ENCODE measurements around the gene HNF4A.
"Not testable (repeated sequence)": the region's sequence is repeated elsewhere in the genome, so short reads cannot be mapped to it uniquely, and the experiment has no call there.

HNF4A gene

DNA sequence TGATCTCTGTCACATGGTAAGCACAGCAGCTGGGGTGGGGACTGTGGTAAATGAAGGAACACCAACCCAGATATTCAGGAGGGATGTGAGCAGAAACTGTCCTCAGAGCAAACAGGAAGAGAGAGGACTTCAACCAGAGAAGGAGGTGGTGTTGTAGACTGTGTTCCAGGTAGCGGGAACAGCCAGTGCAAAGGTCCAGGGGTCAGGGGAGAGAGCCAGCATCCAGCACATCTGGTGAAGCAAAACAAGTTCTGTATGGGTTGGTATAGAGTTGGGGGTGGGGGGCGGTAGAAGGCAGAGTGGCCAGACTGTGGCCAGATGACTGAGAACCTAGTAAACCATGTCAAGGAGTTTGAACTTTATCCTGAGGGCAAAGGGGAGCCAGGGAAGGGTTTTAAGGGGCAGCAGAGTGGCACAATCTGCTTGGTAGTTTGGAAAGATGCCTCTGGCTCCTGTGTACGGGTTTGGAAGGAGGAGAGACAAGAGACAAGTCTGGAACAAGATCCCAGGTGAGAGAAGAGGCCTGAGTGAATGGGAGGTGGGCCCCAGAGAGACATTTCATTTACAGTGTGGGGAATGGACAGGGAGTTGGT lies 92.4 kb downstream of the HNF4A start:
- no peak for DNase-seq

DNA sequence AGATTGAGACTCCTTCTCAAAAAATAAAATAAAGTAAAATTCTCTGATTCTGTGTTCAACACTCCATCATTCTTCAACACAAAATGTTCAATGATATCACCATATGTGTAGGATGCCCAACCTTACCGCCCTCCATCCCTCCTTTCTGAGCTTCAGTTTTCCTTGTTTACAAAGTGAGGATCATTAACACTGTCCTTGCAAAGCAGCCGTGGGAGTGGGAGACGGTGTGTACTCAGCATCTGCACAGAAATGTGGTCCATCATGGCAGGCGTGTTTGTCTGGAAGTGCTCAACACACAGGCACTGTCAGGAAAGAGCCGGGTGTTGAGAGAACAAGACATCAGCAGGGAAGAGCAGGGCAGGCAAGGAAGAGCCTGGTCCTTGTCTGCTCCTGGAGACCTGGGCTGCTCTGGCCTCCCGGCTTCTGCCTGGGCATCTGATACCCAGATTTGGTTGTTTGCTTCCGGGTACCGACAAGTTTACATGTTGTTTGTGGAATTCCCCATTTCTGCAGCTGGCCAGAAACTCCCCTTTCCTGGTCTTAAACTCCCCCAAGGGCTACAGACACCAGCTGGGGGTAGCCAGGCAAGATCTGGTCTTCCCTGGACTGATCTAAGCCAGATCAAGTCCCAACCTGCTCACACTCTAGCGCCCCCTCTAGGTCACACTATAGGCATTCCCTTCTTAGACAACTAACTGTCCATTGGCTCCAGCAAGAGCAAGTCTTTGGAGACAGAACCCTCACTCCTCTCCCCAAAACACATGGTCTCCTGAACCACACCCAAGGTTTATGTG lies 93.5 kb downstream of the HNF4A start:
- DNase-seq = no peak

DNA sequence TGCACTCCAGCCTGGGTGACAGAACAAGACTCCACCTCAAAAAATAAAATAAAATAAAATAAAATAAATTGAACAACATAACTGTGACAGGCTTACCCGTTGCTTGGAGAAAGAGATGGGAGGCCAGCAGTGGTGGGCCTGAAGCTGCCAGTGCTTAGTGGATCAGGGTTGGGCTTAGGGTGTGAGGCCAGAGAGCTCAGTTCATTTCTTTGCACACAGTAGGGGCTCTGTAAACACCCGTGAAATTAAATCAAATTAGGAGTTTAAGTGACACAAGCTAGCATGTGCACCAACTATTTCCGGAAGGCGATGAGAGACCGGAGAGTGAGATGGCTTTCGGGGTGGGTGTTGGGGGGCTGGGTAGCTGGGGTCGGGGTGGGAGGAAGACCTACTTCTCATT lies 94.4 kb downstream of the HNF4A start:
- DNase-seq = no peak

DNA sequence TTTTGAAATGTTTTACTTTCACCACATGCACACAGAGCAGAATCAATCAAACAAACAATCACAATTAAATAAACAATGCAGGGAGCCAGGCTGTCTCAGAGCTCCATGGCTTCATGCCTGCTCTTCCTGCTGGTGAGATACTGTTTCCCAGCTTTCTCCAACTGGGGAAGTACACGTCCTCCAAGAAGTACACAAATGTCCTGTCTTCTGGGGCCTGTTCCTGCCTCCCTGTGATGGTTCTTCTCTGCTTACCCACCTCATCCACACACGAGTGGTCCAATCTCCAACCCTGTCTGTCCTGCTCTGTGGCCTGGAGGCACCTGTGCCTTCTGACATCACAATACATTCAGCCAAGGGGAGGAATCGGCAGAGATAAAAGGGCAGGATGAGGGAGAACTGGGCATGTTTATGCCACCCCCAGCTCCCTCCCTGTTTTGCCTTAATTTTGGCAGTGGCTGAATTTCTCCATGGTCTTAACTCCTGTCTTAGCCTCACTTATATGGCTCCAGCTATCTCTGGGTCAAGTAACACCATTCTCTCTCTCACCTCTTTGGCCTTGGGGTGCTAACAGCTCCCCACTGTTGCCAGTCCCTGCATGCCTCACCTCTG lies 94.9 kb downstream of the HNF4A start:
- DNase-seq = no peak

DNA sequence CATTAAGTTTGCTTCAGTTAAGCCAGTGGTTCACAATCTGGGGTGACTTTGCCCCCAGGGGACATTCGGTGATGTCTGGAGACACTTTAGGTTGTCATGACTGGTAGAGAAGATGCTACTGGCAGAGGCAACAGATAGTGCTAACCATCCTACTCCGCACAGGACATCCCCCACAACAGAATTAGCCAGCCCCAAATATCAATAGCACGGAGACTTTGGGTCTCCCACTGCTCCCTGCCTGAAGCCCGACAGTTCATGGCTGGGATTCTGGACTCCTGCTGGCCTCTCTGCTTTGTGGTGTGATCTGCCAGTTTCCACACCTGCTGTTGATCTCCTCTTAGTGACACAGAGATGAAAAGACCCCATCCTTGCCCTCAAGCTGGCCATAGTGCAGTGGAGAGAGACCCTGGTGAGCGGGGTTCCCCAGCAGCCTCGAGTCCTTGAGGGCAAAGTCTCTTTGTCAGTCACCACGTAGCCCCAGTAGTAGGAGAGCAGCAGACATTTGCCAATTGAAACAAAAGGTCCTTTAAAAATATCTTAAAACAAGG lies 95.5 kb downstream of the HNF4A start:
- no peak for DNase-seq

DNA sequence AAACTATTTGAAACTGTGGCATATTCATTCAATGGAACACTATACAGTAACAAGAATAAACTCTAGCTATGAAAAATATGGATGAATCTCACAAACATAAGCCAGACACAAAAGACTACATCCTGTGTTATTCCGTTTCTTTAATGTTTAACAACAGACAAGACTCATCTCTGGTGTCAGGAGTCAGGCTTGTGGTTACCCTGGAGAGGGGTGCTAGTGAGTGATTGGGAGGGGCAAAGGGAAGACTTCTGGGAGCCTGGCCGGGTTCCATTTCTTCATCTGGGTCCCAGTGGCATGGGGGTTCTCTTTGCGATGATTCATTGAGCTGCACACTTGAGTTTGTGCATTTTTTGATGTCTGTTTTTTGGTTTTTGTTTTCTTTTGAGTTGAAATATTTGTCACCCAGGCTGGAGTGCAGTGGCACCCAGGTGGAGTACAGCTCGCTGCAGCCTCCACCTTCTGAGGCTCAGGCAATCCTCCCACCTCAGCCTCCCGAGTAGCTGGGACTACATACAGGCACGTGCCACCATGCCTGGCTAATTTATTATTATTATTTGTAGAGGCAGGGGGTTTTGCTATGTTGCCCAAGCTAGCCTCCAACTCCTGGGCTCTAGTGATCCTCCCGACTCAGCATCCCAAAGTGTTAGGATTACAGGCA lies 98.9 kb downstream of the HNF4A start:
- no peak for DNase-seq

DNA sequence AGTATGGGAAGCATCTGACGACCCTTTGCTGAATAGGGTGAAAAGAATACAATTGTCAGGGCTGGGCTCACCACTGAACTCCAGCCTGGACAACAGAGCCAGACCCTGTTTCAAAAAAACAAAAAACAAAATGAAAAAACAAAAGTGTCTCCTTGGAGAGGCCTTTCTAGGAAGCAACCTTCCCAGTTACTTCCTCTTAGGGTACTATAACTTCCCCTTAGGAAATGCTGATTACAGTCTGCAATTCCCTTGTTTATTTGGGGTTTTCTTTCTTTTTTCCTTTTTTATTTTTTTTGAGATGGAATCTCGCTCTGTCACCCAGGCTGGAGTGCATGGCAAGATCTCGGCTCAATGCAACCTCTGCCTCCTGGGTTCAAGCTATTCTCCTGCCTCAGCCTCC lies 99.6 kb downstream of the HNF4A start:
- DNase-seq = no peak

DNA sequence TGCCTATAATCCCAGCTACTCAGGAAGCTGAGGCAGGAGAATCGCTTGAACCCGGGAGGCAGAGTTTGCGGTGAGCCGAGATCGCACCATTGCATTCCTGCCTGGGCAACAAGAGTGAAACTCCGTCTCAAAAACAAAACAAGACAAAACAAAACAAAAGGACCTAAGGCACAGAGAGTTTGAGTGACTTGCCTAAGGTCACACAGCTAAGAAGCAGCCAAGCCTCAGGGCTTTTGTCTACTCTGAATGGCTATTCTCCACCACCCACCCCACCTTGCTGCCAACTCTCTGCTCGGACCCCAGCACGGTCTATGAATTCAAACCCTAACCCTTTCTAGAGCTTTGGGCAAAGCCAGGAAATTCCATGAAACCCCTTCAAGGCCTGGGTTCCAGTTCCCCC lies 101.1 kb downstream of the HNF4A start:
- no peak for DNase-seq

DNA sequence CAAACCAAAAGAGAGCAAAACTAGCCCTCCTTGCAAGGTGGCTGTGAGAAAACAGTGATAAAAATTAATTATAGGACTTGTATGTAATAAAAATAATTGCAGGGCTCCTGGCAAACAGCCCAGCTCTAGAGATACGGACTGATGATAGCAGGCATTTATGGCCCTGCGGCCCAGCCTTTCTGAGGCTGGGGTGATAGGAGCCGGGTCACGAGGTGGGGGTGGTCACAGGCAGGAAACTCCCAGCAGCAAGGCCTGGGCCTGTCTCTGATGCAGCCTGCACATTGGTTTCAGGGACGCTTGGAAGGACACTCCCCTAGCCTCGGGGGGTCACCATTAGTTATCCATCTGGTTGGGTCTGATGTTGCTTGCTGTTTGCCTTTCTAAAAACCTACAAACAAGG lies 101.5 kb downstream of the HNF4A start:
- no peak for DNase-seq

DNA sequence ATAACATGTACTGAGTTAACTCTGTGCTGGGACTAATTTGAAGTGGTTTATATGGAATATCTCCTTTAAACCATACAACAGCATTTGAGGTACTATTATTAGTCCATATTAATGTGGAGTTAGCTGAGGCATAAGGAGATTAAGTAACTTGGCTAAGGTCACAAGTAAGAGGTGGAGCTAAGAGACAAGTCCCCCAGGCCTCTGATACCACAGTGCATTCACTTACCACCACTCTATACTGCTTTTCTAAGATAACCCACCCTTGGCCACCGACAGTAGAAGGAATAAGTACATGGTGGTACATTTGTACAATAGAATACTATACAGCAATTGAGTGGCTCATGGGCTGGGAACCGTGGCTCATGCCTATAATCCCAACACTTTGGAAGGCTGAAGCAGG lies 103.8 kb downstream of the HNF4A start:
- no peak for DNase-seq

DNA sequence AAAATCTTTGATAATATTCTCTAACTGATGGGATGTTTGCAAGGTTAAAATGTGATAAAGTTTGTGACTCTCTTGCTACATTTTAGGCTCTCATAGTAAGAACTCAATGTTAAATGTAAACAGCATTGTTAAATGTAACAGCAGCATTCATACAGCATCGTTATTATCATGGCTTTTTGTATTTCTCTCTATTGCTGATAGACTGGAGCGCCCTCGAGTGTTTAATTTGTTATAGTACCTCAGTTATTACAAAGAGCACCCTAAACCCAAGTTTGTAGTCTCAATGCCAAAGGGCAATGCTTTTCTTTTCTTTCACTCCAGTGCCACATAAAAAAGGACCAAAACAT lies 105.3 kb downstream of the HNF4A start:
- DNase-seq = peak; percentile 10

DNA sequence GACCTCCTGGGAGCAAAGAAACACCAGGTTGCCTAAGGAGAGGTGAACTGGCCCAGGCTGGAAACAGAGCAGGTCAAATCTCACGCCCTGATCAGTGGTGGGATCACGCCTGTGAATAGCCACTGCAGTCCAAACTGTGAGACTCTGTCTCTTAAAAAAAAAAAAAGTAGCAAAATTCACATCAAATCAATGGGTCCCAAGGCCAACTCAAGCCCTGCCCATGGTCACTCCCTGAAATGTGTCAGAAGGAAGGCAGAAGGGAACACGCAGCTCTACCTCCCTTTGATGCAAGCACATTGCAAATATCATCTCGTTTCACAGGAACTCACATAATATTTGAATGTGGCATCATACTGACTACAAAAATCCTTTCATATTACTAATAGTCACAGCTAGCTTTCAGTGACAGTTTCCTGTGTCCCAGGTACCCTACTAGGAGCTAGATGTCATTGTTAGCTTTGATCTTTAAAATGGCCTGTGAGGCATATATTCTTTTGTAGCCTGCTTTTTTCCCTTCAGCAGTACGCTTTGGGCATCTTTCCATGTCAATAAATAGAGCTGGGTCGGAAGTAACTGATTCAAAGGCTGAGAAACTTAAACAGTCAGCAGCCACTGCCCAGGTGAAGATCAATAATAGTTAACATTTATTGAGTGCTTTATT lies 105.8 kb downstream of the HNF4A start:
- no peak for DNase-seq

DNA sequence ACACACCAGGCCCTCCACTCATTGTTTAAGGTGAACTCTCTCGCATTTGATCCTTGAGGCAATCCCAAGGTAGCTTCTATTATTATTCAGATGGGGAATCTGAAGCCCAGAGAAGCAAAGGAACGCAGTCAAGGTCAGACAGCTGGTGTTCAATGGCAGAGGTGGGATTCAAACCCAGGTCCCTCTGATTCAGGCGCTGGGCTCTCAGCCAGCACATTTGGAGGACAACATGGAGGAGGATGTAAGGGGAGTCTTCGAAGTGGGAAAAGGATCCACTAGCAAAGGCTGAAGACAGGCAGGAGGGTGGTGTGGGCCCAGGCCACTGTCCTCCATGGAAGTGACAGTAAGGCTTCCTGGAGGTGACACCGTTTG lies 106.3 kb downstream of the HNF4A start:
- no peak for DNase-seq

DNA sequence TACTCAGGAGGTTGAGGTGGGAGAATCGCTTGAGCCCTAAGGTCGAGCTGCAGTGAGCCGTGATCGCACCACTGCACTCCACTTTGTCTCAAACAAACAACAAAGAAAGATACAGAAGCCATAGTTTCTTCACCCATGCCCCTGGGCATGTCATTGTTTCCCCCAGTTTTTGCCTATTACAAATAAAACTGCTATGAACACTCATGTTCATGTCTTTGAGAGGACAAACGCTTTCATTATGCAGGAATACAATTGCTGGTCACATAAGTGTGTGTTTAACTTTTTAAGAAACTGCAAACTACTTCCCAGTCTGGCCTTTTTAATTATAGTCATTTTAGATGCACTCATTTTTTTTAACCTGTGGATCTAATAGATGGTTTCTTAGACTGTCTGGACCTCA lies 108.0 kb downstream of the HNF4A start:
- no peak for DNase-seq

DNA sequence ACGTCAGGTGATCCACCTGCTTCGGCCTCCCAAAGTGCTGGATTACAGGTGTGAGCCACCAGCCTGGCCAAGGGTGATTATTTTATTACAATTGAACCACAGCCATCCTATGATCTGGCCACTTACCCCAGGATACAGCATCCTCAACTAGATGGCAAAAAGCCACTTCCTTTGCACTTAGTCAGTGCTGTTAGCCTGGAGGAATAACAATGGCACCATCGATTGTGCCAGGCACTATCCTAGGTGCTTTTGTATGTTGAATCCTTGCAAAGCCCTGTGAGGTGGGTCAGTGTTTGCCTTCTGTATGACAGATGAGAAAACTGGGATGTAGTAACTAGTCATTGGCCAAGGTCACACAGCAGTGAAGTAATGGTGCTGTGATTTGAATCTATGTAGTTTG lies 109.0 kb downstream of the HNF4A start:
- no peak for DNase-seq

DNA sequence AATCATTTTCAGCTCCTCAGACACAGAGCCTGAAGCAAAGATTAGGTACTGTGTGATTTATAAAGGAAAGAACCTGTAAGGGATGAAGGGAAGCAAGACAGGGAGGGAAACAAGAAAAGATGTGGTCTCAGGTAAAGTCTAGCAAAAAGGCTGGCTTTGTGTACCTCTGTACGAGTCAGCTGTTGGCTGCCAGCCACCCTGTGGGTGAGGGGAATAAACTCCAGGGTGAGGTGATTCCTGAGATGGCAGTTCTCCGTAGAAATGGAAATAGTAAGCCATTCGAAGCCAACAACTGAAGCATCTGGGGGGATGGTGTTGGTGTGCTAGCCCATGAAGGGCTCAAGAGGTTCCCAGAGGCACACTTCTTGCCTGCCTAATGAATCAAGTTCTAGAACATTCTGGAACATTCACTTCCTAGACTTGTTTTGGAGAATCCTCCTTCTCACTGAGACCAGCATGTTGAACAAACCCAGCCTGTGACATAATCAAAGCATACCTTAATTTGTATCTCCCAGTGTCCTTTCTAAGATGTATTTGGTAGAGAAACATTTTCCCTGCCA lies 109.6 kb downstream of the HNF4A start:
- DNase-seq = no peak

DNA sequence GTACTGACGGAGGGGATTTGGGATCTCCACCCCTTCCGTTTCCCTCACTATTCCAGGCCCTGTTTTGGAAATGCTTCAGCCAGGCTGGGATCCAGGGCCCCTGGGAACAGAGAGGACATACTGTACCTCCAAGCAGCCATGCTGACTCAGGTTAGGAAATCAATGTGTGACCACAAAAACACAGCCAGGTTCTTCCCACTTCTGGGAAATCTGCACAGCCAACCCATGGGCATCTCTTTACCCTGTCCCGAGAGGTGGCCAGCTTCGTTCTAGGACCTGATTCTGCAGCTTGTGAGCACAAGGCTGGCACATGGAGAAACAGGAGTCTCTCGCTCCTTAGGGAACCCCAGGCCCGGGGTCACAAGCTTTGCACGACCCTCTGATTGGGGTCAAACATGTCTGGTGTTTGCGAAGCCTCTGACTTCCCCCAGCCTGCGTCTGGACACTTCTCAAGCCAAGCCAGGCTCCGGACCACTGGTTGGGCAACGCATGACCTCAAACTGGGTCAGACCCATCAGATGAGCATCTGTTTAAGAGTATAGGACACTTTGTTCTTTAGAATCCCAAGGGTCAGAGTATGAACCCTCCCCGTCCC lies 111.9 kb downstream of the HNF4A start:
- no peak for DNase-seq

DNA sequence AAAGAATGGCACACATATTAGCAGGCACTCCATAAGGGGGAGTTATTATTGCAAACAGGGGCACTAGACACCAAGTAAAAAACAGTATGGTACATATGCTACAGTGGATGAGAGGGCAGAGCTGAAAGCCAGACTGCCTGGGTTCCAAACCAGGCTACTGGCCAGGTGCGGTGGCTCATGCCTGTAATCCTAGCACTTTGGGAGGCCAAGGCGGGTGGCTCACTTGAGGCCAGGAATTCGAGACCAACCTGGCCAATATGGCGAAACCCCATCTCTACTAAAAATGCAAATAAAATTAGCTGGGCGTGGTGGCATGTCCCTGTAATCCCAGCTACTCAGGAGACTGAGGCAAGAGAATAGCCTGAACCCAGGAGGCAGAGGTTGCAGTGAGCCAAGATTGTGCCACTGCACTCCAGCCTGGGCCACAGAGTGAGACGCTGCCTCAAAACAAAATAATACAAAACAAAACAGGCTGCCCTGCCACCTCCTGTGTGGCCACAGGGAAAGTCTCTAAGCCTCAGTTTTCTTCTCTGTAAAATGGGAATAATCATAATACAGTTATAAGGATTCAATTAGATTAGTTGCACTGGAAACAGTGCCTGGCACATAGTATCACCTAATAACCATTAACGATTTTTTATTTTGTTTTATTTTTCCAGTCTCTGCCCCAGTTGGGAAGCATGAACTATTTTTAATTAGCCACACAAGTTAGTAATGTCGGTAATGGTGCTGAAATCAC lies 112.7 kb downstream of the HNF4A start:
- no peak for DNase-seq

DNA sequence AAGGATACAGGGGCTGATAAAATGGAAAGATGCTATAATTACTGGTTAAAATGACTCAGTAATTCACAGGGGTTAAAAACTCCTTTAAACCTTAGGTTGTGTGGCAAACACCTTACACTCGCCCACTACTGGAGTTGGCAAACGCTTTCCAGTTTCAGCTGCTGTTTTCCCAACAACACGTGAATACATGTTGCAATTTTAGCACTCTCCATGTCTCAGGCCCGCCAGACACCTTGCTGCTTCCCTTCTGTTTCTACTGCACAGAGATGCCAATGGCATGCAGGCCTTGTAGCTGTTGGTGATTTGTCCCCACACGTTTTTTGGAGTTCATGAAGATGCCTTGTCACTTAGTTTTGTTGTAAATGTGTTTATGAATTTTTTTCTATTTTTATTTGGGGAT lies 114.8 kb downstream of the HNF4A start:
- no peak for DNase-seq

DNA sequence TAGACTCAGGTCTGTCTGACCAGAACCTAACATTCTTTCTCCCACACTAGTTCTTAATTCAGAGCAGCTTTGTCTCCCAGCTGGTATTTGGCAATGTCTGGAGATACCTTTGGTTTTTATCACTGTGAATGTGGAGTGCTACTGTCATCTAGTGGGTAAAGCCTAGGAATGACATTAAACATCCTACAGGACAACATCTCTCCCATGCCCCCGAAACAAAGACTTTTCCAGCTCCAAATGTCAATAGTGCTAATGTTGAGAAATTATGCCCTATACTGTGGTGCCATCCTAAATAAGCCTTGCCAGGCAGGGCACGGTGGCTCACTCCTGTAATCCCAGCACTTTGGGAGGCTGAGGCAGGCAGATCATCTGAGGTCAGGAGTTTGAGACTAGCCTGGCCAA lies 116.0 kb downstream of the HNF4A start:
- DNase-seq = peak; percentile 65

DNA sequence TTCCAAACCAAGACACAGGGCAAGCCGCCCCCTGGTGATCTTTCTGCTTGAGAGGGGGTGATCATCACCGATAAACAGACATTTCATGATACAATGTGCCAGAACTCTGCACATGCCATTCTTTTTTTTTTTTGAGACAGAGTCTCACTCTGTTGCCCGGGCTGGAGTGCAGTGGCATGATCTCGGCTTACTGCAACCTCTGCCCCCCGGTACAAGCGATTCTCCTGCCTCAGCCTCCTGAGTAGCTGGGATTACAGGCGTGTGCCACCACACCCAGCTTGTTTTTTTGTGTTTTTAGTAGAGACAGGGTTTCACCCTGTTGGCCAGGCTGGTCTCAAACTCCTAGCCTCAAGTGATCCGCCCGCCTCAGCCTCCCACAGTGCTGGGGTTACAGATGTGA lies 116.8 kb downstream of the HNF4A start:
- not testable (repeated sequence) for DNase-seq

DNA sequence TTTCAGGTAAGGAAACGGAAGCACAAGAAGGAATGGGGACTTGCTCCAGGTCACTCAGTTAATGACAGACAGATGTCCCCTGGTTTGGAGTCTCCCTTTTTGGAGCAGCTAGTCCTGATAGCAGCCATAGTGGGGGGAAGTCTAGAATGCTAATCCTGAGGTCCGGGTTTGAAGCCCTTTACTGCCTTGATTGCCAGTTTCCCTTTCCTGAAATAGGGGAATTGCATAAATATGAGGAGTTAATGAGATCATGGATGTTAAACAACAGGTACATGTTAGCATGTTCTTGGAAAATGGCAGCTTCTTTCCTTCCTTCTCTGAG lies 119.8 kb downstream of the HNF4A start:
- DNase-seq = no peak

All from fibroblast of skin of abdomen (primary cell).